Activated CD8-positive, alpha-beta T cell treated with anti-CD3 and anti-CD28 coated beads, Interleukin-2, amount 10 ng/mL, durations not matched to agents 7 days and 5 days (primary cell): ENCODE measurements around the gene FLT4. TPM values are rescaled to one million over a fixed set of nuclear protein-coding genes. Genes with fewer than 3 reads are reported as not detected.

Experiments
- ATAC-seq: fragments of 150-1000 bp; cut with Tn5 transposase; one replicate; pipeline ENCODE4 v1.10.0; 2021; ENCODE audit warnings: moderate library complexity
- CTCF ChIA-PET: fragments of 350-600 bp; sonication (Branson Sonifier 250); formaldehyde crosslinking; loops from one replicate; lab custom pipeline; 2021; ENCODE audit warnings: antibody characterized with exemption; lab: Charles Lee
- POLR2A ChIA-PET: fragments of 350-600 bp; sonication (Branson Sonifier 250); formaldehyde crosslinking; loops from one replicate; lab custom pipeline; 2021; ENCODE audit warnings: antibody characterized with exemption; lab: Charles Lee
- DNase-seq: peaks from one replicate; pipeline ENCODE4 v3.0.0-alpha.2; 2020
- H3K27ac Mint-ChIP-seq: one replicate; pipeline ENCODE4 v1.8.0; 2021; ENCODE audit warnings: mild to moderate bottlenecking, mixed read lengths
- H3K27me3 Mint-ChIP-seq: one replicate; pipeline ENCODE4 v1.8.0; 2021; ENCODE audit warnings: low read depth, mixed read lengths
- H3K36me3 Mint-ChIP-seq: one replicate; pipeline ENCODE4 v1.8.0; 2021; ENCODE audit warnings: low read depth, mixed read lengths
- H3K4me1 Mint-ChIP-seq: one replicate; pipeline ENCODE4 v1.8.0; 2021; ENCODE audit warnings: low read depth, mixed read lengths
- H3K4me3 Mint-ChIP-seq: one replicate; pipeline ENCODE4 v1.8.0; 2021; ENCODE audit warnings: mild to moderate bottlenecking, mixed read lengths
- H3K9me3 Mint-ChIP-seq: one replicate; pipeline ENCODE4 v1.8.0; 2022; ENCODE audit warnings: mixed read lengths; ENCODE audit not compliant: insufficient read depth
- total RNA-seq, 2 experiments: library from RNA; stranded (reverse); gene quantifications; one replicate each; pipeline ENCODE4 v1.2.3, GENCODE V29; 2021

The FLT4 gene
- total RNA-seq, 2 experiments from 2014 or later = 0.90 to 1.6 TPM

- POLR2A ChIA-PET = no interaction called here
- CTCF ChIA-PET = no interaction called here
- no peaks in the 10 kb centered on the region for H3K9me3 Mint-ChIP-seq
- ATAC-seq (no peak), DNase-seq (no peak)
- H3K4me1 Mint-ChIP-seq = peaks cover 5% of the 10 kb centered on the region
- H3K27ac Mint-ChIP-seq = no peak overlapping the region
- no peak overlapping the region for H3K4me3 Mint-ChIP-seq
- no peaks in the 10 kb centered on the region for H3K36me3 Mint-ChIP-seq
- H3K27me3 Mint-ChIP-seq = peaks cover 47% of the 10 kb centered on the region
Observed at GRCh38 chr5:180590543-180591310, 58.7 kb downstream of the FLT4 start.

- Mint-ChIP-seq H3K36me3 (no peaks in the 10 kb centered on the region), H3K27ac (no peak overlapping the region), H3K4me1 (peaks cover 5% of the 10 kb centered on the region), H3K9me3 (no peaks in the 10 kb centered on the region), H3K27me3 (peaks cover 47% of the 10 kb centered on the region), H3K4me3 (no peak overlapping the region)
- ChIA-PET CTCF (no interaction called here), POLR2A (no interaction called here)
- ATAC-seq (peak; percentile 29), DNase-seq (no peak)
Observed at GRCh38 chr5:180589771-180590542, 59.4 kb downstream of the FLT4 start.

DNA sequence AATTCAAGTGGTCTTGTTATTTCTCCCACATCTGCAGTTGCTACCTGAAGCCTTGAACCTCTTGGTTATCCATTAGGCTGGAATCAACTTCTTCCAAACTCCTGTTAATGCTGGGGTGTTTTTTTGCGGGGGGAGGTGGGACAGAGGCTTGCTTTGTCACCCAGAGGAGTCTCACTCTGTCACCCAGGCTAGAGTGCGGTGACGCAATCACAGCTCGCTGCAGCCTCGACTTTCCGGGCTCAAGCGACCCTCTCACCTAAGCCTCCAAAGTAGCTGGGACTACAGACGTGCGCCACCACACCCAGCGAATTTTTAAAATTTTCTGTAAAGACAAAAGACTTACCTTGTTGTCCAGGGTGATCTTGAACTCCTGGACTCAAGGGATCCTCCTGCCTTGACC lies 62.5 kb downstream of the FLT4 start:
- H3K36me3 Mint-ChIP-seq = no peaks in the 10 kb centered on the region
- no peak for ATAC-seq
- DNase-seq = no peak
- H3K4me3 Mint-ChIP-seq = no peak overlapping the region
- POLR2A ChIA-PET = no interaction called here
- CTCF ChIA-PET = no interaction called here
- H3K27ac Mint-ChIP-seq = no peak overlapping the region
- H3K4me1 Mint-ChIP-seq = peaks cover 5% of the 10 kb centered on the region
- H3K9me3 Mint-ChIP-seq = no peaks in the 10 kb centered on the region
- peaks cover 34% of the 10 kb centered on the region for H3K27me3 Mint-ChIP-seq

DNA sequence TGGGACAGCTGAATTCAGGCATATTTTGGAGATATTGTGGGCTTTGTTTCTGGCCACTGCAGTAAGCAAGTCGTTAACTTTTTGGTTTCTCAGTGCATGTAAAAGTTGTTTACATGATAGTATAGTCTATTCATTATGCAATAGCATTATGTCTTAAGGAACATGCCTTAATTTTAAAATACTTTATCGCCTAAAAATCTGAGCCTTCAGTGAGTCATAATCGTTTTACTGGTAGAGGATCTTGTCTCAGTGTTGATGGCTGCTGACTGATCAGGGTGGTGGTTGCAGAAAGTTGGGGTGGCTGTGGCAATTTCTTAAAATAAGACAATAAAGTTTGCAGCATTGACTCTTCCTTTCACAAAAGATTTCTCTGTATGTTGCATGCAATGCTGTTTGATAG lies 63.2 kb downstream of the FLT4 start:
- H3K9me3 Mint-ChIP-seq = no peaks in the 10 kb centered on the region
- peaks cover 5% of the 10 kb centered on the region for H3K4me1 Mint-ChIP-seq
- H3K27ac Mint-ChIP-seq = no peak overlapping the region
- no peaks in the 10 kb centered on the region for H3K36me3 Mint-ChIP-seq
- no peak overlapping the region for H3K4me3 Mint-ChIP-seq
- POLR2A ChIA-PET = no interaction called here
- H3K27me3 Mint-ChIP-seq = peaks cover 34% of the 10 kb centered on the region
- no peak for DNase-seq
- ATAC-seq = no peak
- CTCF ChIA-PET = no interaction called here

DNA sequence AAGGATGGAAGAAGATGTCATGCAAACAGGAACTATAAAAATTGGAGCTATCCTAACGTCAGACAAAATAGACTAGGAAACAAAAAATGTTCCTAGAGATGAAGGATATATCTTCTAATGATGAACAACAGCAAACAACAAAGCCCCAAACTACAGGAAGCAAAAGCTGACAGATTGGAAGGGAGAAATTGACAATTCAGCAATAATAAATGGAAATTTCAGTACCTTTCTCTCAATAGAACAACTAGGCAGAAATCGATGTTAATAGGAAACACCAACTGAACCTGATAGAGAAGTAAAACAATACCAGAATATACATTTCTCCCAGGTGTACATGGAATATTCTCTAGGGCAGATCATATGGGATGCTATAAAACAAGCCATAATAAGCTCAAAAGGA lies 65.7 kb downstream of the FLT4 start:
- POLR2A ChIA-PET = no interaction called here
- Mint-ChIP-seq H3K4me3 (no peak overlapping the region), H3K27me3 (peaks cover 23% of the 10 kb centered on the region), H3K4me1 (no peaks in the 10 kb centered on the region), H3K27ac (no peak overlapping the region), H3K9me3 (no peaks in the 10 kb centered on the region), H3K36me3 (no peaks in the 10 kb centered on the region)
- DNase-seq (no peak), ATAC-seq (no peak)
- CTCF ChIA-PET = interaction anchor here (2.6 kb wide), 1 partner anchor 22 kb away, joined by 5 read pairs; no protein-coding TSS in a partner anchor

DNA sequence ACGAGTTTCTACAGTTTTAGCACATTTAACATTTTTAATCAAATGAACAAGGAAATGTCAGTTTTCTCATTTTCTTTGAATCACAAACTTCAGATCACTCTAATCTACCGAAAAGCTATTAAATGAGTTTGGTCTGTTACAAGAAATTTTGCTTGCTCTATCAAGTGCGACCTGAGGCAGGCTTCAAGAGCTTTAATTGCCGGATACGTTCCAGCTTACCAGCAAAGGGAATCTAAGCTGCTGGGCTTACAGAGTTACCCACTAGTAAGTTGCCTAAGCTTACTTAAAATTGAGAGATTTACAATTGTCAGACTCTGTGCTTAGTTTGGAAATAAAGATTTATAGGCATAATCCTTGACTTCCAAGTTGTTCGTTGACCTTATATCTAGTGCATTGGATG lies 68.7 kb downstream of the FLT4 start:
- Mint-ChIP-seq H3K27ac (no peak overlapping the region), H3K4me1 (no peaks in the 10 kb centered on the region), H3K9me3 (no peaks in the 10 kb centered on the region), H3K27me3 (peaks cover 2% of the 10 kb centered on the region), H3K4me3 (no peak overlapping the region), H3K36me3 (peaks cover 19% of the 10 kb centered on the region)
- DNase-seq = no peak
- CTCF ChIA-PET = interaction anchor here (1.1 to 1.2 kb wide), 2 partner anchors 15 to 36 kb away, joined by 3 read pairs; no protein-coding TSS in a partner anchor
- POLR2A ChIA-PET = no interaction called here
- ATAC-seq = no peak

- H3K4me3 Mint-ChIP-seq = no peak overlapping the region
- DNase-seq (no peak), ATAC-seq (no peak)
- H3K27me3 Mint-ChIP-seq = no peaks in the 10 kb centered on the region
- no peaks in the 10 kb centered on the region for H3K4me1 Mint-ChIP-seq
- no peak overlapping the region for H3K27ac Mint-ChIP-seq
- peaks cover 41% of the 10 kb centered on the region for H3K36me3 Mint-ChIP-seq
- POLR2A ChIA-PET = no interaction called here
- no peaks in the 10 kb centered on the region for H3K9me3 Mint-ChIP-seq
- CTCF ChIA-PET = interaction anchor here (0.7 kb wide), 1 partner anchor 44 kb away, joined by 3 read pairs; no protein-coding TSS in a partner anchor
Observed at GRCh38 chr5:180575571-180575970, 73.8 kb downstream of the FLT4 start.

DNA sequence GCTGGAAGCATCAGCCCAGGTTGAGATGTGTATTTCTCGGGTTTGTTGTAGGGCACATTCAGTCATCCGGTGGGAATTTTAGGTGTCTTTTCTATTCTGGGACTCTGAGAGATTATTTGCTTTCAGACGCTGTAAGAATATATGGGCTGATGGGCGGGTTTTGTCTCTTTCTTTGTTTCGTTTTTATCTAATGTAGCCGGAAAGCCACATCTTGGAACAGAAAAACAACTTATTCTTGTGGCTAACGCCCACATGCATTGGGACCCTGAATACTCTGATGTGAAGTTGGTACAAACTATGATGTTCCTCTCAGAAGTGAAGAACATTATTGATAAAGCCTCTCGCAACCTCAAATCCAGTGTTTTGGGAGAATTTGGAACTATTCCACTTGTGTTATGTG lies 80.5 kb downstream of the FLT4 start:
- DNase-seq (no peak), ATAC-seq (no peak)
- no peaks in the 10 kb centered on the region for H3K27me3 Mint-ChIP-seq
- POLR2A ChIA-PET = no interaction called here
- H3K4me1 Mint-ChIP-seq = peaks cover 11% of the 10 kb centered on the region
- no peak overlapping the region for H3K27ac Mint-ChIP-seq
- H3K4me3 Mint-ChIP-seq = no peak overlapping the region
- H3K9me3 Mint-ChIP-seq = no peaks in the 10 kb centered on the region
- CTCF ChIA-PET = no interaction called here
- peaks cover 58% of the 10 kb centered on the region for H3K36me3 Mint-ChIP-seq

DNA sequence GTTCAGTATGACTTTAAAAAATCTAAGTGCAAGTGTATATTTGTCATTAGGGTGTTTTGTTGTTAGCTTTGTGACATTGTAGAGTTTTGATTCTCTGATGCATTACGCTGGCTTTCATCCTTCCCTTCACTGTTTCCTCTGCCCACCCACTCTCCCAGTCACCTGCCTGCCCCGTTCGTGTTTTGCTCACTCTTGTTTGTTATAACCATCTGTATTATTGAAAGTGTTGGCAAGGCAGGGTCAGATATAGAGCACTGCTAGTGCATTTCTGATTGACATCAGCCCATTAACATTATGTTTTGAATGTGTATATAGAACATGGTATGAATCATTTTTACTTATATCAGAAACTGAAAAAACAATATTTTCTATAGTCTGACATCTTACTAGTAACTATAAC lies 85.4 kb downstream of the FLT4 start:
- no peak overlapping the region for H3K4me3 Mint-ChIP-seq
- DNase-seq (no peak), ATAC-seq (no peak)
- ChIA-PET POLR2A (no interaction called here), CTCF (no interaction called here)
- H3K27ac Mint-ChIP-seq = no peak overlapping the region
- no peaks in the 10 kb centered on the region for H3K27me3 Mint-ChIP-seq
- H3K4me1 Mint-ChIP-seq = peaks cover 25% of the 10 kb centered on the region
- peaks cover 72% of the 10 kb centered on the region for H3K36me3 Mint-ChIP-seq
- H3K9me3 Mint-ChIP-seq = no peaks in the 10 kb centered on the region

DNA sequence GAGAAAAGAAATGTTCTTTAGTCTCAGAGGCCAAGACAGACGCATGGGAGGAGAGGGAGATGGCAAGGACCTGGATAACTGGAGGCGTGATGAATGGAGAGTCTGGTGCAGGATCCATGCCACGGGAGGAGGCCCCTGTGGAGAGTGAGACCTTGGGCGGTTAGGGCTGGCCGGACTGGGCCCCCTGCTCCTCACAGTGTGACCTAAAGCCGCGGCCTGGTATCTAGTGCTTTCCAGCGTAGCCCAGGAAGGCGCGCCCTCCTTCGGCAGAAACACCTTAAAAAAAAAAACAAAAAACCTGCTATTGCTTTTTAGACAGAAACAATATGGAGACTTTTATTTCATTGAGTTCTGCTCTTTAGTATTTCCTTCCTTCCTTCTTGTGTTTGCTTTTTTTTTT lies 91.2 kb downstream of the FLT4 start:
- no peaks in the 10 kb centered on the region for H3K9me3 Mint-ChIP-seq
- ChIA-PET CTCF (no interaction called here), POLR2A (no interaction called here)
- H3K27me3 Mint-ChIP-seq = no peaks in the 10 kb centered on the region
- no peak overlapping the region for H3K27ac Mint-ChIP-seq
- DNase-seq (no peak), ATAC-seq (no peak)
- H3K4me3 Mint-ChIP-seq = no peak overlapping the region
- H3K4me1 Mint-ChIP-seq = peaks cover 14% of the 10 kb centered on the region
- H3K36me3 Mint-ChIP-seq = peaks cover 63% of the 10 kb centered on the region

DNA sequence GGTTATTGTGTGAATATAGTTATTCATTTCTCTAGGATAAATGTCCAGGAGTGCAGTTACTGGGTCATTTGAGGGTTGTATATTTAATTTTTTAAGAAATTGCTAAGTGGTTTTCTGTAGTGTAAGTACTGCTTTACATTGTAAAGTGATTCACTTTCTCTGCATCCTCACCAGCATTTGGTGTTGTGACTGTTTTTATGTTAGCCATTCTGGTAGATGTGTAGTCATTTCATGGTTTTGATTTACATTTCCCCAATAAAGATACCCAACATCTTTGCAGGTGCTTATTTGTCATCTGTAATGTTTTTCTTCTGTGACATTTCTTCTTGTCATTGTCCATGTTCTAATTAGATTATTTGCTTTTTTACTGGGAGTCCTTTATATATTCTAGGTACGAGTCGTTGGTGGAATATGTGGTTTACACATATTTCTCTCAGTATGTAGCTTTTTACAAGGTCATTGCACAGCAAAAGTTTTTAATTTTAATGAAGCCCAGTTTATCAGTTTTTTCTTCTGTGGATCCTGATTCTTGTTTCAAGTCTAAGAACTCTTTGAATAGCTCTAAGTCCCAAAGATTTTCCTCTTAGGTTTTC lies 92.1 kb downstream of the FLT4 start:
- ChIA-PET POLR2A (no interaction called here), CTCF (no interaction called here)
- Mint-ChIP-seq H3K27me3 (no peaks in the 10 kb centered on the region), H3K9me3 (no peaks in the 10 kb centered on the region), H3K27ac (no peak overlapping the region), H3K4me3 (no peak overlapping the region), H3K4me1 (peaks cover 8% of the 10 kb centered on the region), H3K36me3 (peaks cover 65% of the 10 kb centered on the region)
- ATAC-seq (no peak), DNase-seq (no peak)
